HG02840 (cell line): ENCODE measurements around the gene SYNM.

ENCODE experiments used
- ATAC-seq: cut with Tn5 transposase; IDR thresholded peaks from one replicate; pipeline ENCODE4 v1.9.1; 2021; ENCODE audit warnings: mild to moderate bottlenecking, moderate library complexity, moderate number of reproducible peaks; ENCODE audit not compliant: unreplicated experiment, low FRiP score

SYNM gene

DNA sequence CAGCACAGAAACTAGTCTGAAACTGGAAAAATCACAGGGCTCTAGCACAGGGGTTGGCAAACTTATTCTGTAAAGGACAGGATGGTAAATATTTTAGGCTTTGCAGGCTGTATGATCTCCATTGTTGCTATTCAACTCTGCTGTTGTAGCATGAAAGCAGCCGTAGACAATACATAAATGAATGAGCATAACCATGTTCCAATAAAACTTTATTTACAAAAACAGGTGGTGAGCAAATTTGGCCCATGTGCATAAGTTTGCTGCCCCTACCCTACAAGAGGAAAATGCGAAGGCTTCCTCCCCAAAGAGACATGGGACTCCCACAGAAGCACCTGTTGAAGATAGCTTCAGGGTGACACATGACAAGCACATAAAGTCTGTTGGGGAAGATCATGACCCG is 59.2 kb downstream of the SYNM start:
- no peak for ATAC-seq

DNA sequence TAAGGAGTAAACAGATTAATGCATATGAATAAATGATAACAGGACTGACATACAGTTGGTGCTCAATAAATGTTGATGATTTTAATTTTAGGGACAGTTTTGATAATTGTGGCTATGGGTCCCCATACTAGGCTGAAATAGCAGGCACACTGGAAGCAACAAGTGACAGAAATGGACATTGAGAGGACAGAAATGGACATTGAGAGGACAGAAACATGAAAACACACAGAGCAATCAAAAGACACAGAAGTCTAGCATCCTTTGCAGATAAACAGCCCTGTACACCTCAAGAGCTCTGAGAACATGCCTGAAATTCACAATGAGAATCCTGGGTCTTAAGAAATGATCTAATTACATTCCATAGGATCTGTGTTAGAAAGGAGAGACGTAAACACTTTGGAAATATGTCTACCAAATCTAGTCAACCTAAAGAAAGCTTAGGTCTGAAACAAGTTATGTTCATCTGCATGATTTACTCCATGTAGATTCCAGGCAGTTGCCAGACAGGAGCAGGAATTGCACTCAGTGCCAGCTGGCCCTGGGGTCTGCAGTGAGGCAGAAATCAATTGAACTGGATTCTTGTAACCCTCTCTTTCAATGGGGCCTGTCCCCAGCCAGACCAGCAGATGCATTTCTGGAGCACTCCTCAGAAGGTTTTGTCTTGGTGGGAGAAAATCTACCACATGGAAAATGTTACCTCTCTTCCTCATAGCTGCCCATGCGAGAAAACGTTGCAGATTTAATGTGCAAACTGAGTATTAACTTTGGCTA is 60.3 kb downstream of the SYNM start:
- ATAC-seq, result no peak

DNA sequence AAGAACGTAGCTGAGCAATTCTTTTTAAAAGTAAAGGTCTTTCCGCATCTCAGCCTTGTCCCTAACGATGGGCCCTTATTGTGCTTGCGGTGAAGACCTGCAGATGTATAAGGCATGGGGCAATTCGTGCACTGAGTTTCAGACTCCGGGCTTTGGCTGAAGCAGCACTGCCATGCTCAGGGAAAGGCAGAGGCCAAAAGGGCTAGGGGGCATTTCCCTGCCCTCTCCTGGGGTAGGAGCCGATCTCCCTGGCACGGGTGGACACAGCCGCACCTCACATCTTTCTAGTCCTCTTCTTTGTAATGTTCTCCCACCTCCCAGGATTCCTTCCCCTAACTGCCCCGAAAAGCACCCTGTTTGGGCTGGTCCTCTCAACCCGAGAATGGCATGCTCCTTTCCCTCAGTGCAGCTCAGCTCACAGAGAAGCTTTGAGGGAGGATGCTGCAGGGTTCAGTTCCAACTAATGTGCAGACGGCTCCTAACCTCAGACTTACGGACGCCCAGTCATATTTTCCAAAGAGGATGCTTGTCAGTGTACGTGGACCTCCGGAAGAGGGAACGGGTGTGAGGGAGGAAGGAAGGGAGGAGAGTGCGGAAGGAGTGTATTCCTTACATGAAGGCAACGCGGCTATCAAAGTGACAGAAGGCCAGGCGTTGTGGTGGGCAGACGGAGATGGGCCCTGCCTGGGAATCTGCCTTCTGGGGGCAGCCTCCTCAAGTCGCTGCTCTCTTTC is 61.2 kb downstream of the SYNM start:
- ATAC-seq, result no peak

DNA sequence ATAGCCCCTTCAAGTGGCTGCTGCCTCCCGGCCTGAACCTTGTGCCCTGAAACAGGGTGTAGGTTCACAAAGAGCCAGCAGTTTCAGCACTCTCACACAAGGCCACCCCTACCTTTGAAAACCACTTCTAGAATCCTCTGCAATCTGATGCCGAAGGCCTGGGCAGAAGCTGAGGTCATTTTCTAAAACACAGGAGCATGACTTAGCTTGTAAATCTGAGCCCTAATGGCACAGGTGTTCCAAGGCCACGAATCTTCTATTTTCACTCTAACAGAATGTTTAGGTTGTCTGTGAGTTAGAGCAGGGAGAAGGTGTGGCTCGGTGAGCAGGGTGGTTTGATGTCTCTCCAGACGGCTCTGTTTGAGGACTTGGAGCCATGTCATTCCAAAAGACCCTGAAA is 62.3 kb downstream of the SYNM start:
- no peak for ATAC-seq

DNA sequence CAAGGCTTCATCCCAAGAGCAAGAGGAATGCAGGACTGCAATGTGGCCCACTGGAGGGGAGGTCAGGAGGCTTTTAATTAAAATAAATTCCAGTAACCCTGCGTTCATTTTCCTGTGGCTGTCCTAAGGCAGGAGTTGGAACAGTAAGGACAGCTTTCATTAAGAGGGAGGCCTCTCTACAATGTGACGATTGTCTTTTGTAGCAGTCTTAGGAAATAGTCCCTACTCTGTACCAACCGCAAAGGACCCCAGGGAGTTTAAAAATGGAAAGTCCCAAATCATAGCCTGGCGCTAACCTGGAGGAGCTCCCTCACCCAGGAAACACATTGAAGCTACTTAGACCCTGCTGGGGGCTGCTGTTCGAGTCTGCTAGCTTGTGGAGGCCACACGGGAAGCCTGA is 62.8 kb downstream of the SYNM start:
- ATAC-seq, result no peak

DNA sequence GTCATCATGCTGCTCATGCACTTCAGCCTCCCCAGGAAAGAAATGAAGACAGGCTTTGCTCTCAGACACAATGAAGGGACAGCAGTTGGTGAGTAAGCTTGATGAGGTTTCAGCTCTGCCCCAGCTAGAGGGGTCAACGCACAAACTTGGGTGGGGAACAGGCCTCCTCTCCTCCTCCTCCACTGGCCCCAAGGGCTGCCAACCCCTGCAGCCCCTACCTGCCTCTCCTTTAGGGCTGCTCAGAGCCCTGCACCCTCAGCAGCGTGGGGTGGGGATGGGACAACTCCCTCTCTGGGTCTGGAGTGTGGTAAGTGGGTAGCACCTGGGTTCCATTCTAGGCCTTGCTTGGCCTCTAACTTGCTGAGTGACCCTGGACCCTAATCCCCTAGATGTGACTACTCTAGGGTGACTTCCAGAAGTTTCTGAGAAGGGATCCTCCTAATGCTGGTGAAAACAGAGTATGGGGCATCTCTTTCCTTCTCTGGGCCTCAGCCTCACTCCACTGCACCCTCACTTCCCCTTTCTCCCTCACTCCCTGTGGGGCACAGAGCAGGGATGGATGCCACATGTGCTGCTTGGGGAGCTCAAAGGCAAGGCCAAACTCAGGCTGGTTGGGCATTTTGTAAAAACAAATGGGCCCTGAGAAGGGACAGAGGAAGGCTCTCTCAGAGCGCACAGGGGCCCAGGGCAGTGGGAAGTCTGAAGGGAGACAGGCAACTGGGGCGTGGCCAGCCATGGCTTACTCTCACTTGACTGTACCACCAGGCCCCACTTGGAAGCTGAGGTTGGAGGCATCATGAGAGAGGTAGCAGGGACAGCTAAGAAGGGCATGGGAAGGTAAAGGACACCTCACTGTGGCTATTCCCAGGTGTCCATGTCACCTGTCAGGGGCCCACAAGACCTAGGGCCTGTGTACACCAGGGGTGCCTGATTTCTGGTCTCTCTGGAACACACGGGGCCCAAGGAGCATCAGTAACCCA is 64.0 kb downstream of the SYNM start:
- ATAC-seq, result no peak

DNA sequence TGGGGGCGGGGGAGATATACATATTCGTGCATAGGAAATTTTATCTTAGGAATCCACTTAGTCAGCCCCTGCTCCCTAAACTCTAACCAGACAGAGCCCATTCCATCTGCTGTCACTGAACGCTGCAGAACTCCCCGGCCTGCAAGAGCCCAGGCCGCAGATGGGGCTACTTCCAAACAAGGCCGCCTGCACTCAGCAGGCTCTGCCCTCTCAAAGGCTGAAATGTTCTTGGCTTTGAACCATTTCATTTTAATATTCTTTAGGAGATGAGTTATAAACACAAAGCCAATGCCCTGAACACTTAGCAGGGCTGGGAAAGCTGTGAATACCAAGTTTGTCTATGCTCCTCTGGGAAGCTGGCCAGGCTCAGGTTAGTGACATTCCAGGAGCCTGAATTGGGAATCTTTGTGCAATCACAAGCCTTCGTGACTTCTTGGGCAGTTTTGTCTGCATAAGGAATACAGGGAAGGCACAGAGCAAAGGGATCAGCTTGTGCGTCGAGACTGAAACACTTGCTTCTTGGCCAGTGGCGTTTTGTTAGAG is 65.0 kb downstream of the SYNM start:
- no peak for ATAC-seq

DNA sequence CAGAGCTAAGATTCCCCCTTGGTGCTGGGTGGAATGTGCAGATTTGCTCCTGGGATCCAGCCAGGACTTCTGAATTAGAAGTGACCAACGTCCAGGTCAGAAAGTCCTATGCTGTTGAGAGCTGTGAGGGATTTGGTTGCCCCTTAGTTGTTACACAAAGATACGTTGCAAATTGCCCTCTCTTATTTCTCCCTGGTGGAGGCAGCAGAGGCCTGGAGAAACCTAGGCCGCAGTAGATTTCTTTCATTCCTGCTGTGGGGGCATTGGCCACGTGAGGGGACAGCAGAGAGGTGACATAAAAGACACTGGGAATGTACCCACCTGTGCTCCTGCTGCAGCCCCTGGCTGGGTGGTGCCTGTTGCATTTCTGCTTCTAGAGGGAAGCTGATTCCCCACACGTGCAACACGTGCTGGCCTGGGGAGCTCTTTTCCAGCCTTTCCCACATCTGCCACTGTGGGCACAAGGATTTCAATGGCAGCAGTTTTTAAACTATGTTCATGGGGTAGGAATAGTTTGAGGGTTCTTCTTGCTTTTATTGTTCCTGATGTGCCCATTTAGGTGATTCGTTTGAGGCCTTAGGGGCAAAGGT is 65.7 kb downstream of the SYNM start:
- ATAC-seq, result no peak

DNA sequence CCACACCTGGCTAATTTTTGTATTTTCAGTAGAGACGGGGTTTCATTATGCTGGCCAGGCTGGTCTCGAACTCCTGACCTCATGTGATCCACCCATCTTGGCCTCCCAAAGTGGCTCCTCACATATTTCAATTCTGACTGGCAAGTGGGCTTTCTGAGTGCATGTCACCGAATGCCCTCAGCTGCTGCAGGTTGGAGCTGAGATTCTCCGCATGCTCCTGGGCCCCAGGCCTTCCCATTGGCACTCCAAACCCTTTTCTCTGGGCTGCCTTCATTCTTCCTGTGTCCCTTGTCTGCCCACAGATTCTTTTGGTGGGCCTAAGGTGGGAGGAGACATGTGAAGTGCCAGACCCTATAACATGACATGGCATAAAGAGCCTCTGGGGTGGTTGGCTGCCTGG is 67.3 kb downstream of the SYNM start:
- no peak for ATAC-seq

DNA sequence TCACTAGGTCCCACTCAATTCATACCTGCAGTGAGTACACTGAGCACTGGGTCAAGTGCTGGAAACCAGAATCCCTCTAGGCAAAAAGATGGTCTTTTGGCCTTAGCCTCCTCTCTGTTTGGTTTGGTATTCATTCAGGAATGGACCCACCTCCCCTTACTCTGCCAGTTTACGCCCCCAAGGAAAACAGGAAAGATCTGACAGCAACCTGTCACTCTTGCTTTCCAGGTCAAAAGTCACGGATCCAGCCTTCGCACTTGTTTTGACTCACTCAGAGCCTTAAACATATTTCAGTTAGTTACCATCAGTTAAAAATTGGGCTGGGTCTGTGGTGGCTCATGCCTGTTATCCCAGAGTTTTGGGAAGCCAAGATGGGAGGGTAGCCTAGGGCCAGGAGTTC is 68.1 kb downstream of the SYNM start:
- no peak for ATAC-seq

DNA sequence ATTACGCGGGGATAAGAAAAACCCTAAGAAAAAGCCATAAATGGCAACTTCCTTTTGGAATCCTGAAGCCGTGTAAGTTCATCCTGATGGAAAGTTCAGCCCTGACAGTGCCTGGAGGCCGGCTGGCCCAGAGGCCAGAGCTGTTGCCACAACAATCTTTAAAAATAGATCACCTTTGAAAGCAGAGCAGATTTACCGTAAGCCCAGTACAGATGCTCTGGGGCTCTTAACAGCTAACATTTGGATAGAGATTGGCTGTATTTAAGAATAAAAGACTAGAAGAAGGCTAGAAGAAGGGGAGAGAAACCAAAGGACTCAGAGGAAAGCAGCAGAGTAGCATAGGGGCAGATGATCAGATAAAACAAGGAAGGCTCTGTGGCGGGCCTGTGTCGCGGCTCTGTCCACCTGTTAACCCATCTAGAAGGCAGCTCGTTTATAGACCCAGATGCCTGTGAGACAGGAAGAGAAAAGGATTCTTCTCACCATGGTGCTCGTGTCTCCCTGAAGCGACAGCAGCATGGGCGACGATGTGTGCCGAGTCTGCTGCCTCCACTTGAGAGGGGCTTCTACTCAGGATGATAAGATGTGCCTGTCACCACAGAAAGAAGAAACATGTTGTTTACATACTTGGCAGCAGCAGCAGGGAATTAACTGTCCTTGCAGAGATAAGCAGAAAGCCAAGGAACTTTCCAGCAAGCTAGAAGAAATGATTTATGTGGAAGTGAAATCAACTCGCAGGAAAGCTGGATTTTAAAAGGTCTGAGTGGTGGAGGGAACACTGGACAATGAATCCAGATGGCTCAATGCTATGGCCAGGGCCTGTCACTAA is 69.9 kb downstream of the SYNM start:
- no peak for ATAC-seq

DNA sequence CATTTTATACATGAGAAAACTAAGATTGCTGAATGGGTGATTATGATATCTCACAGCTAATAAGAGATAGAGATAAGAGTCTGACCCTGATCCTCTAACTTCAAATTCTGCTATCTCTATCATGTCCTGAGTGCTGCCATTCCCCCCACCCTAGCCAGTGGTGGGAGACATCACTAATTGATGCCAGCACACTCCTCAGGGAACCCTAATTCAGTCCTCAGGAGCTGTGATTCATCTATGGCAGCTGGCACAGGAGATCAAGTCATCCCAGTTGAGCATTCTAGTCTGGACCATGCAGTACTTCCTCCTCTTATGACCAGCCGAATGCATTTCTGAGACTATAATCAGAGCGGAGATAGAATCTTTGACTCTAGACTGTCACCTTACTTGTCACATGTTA is 71.9 kb downstream of the SYNM start:
- ATAC-seq, result no peak

DNA sequence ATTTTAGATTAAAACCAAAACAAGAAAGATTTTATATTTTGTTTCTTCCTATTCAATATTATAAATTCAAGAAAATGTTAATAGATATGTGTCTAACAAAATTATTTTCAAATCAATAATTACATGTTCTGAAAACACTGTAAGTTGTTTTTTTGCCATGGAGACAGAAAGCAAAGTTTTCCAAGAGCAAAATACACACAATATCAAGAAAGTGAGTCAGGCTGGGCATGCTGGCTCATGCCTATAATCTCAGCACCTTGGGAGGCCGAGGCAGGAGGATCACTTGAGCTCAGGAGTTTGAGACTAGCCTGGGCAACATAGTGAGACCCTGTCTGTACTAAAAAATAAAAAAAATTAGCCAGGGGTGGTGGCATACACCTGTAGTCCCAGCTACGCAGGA is 72.8 kb downstream of the SYNM start:
- ATAC-seq, result no peak

DNA sequence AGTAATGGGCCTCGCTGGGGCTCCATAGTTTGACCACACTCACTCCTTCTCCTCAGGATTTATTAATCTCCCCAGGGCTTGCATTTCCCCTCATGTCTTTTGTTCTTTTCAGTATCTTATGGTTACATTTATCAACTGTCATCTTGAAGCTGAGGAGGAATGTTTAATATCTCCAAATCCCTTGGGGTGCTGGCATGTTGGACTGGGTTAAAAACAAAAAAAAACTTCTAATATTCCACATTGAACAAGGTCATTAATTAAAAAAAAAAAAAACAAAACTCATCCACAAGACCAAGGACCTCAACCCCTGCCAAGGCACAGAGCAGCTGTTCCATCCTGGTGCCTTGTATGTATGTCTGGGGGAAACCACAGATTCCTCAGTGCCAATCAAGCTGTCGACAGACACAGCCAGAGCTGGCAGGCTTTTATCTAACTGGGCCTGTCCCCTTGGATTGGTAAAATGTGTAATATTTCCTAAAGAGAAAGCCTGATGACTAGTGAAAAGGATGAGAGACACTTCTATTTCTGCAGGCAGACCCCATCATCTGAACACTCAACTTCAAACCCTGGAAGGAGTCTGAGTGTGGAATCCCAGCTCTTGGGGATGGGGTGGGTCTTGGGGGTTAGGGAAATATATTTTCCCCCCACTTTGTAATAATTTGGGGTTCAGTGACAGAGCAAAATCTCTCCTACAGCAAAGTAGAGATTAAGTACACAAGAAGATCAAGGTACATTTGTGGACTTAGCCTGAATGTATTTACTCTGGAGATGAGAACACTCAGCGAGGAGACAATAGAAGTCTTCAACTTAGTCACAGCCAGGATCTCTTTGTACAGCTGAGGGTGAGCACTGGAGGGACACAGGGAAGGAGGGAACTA is 75.4 kb downstream of the SYNM start:
- no peak for ATAC-seq

DNA sequence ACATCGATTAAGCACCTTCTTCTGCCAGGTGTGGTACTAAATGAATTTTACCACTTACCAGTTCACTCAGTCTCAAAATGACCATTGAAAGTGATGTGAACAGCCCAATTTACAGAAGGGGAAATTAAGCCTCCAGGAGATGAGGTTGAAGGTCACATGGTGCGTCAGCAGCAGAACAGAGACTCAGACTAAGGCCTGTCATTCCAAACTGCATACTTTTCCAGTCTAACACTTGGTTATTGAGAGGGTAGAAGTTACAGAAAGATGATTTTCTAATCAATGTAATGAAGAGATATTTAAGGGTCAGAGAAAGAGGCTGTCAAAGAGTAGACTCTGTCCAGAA is 76.1 kb downstream of the SYNM start:
- no peak for ATAC-seq

DNA sequence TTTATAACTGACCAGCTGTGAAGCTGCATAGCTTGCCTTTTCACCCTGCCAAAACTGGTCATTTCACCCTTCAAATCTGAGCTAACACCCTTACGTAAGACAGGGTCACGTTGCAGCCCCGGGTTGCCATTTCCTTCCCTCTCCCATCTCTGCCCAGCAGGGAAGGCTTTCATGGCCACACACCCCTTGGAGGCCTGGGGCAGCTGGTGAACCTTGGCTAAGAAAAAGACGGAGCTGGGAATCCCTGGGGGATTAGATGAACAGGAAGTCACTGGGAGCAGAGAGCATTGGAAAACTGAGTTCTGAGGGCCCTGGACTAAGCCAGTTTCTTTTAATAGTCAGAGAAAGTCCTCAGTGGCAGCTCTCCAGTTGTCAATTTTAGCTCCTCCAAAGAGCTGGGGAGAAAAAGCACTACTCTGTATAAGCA is 76.7 kb downstream of the SYNM start:
- ATAC-seq, result no peak

DNA sequence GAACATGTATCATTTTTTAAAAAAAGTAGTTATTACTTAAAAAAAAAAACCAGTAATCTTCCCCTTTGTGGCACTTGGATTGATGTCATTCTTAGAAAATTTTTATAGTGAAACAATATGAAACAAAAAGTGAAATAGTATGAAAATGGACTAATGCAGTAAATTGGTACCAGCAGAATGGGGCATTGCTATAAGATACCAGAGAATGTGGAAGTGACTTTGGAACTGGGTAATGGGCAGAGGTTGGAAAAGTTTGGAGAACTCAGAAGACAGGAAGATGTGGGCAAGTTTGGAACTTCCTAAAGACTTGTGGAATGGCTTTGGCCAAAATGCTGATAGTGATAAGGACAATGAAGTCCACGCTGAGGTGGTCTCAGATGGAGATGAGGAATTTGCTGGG is 77.9 kb downstream of the SYNM start:
- no peak for ATAC-seq
